Measurements from ENCODE around the gene LRFN4.

DNA sequence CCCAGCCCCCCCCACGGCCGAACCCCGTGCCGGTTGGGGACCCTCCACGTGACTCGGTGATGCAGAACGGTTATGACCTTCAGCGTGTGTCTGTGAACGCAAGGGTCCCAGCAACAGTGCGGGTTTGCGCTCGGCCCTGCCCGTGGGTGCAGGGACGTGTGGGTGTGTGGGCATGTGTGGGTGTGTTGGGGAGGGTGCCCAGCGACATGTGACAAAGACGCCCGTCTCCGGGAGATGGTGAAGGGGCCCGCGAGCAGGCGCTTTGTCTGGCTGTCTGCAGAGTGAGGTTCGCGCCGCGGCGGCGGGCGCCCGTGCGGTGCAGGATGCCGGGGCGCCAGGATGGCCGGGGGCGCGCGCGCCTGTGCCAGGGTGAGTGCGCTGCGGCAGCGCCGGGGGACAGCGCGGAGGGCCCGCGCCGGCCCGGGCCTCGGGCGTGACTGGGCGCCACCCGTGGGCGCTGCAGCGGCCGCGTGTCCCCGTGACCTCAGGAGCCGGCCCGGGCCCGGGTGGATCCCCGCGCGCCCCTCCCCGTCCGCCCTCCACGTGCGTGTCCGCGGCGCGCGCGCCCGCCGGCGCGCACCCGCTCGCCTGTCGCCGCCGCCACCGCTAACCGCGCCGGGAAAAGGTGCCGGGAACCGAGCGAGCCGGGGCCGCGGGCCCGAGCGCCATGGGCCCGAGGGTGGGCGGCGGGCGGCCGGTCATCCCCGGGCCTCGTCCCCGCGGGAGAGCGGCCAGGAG, at the start of gene LRFN4:
- TF ChIP-seq ZNF8 (CRISPR knock-in tag; IDR thresholded peaks at IDR 0.05) (no peak), RARB (CRISPR knock-in tag; IDR thresholded peaks at IDR 0.05) (no peak), ARNTL (CRISPR knock-in tag; IDR thresholded peaks at IDR 0.05; ENCODE audit: borderline replicate concordance, low read depth) (peak; percentile 78; the same call in 1 of the 2 replicates), ZNF565 (CRISPR knock-in tag; conservative IDR thresholded peaks at IDR 0.05; ENCODE audit: low read depth) (no peak)
- TF ChIP-seq, protein P1, sequence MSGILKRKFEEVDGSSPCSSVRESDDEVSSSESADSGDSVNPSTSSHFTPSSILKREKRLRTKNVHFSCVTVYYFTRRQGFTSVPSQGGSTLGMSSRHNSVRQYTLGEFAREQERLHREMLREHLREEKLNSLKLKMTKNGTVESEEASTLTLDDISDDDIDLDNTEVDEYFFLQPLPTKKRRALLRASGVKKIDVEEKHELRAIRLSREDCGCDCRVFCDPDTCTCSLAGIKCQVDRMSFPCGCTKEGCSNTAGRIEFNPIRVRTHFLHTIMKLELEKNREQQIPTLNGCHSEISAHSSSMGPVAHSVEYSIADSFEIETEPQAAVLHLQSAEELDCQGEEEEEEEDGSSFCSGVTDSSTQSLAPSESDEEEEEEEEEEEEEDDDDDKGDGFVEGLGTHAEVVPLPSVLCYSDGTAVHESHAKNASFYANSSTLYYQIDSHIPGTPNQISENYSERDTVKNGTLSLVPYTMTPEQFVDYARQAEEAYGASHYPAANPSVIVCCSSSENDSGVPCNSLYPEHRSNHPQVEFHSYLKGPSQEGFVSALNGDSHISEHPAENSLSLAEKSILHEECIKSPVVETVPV (CRISPR knock-in tag; IDR thresholded peaks at IDR 0.05): no peak
- TF ChIP-seq, protein P2, sequence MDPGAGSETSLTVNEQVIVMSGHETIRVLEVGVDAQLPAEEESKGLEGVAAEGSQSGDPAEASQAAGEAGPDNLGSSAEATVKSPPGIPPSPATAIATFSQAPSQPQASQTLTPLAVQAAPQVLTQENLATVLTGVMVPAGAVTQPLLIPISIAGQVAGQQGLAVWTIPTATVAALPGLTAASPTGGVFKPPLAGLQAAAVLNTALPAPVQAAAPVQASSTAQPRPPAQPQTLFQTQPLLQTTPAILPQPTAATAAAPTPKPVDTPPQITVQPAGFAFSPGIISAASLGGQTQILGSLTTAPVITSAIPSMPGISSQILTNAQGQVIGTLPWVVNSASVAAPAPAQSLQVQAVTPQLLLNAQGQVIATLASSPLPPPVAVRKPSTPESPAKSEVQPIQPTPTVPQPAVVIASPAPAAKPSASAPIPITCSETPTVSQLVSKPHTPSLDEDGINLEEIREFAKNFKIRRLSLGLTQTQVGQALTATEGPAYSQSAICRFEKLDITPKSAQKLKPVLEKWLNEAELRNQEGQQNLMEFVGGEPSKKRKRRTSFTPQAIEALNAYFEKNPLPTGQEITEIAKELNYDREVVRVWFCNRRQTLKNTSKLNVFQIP (CRISPR knock-in tag; IDR thresholded peaks at IDR 0.05; ENCODE audit: borderline replicate concordance, low read depth): no peak
- TF ChIP-seq, protein P3, sequence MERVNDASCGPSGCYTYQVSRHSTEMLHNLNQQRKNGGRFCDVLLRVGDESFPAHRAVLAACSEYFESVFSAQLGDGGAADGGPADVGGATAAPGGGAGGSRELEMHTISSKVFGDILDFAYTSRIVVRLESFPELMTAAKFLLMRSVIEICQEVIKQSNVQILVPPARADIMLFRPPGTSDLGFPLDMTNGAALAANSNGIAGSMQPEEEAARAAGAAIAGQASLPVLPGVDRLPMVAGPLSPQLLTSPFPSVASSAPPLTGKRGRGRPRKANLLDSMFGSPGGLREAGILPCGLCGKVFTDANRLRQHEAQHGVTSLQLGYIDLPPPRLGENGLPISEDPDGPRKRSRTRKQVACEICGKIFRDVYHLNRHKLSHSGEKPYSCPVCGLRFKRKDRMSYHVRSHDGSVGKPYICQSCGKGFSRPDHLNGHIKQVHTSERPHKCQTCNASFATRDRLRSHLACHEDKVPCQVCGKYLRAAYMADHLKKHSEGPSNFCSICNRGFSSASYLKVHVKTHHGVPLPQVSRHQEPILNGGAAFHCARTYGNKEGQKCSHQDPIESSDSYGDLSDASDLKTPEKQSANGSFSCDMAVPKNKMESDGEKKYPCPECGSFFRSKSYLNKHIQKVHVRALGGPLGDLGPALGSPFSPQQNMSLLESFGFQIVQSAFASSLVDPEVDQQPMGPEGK (CRISPR knock-in tag; IDR thresholded peaks at IDR 0.05; ENCODE audit: borderline replicate concordance): no peak

Measured in SK-N-SH treated with all-trans-retinoic acid at 6 μM for 48 hours (cell line).